ENCODE results near the gene CXorf58.
"Not testable (repeated sequence)": the region's sequence is repeated elsewhere in the genome, so short reads cannot be mapped to it uniquely, and the experiment has no call there.

The CXorf58 gene

DNA sequence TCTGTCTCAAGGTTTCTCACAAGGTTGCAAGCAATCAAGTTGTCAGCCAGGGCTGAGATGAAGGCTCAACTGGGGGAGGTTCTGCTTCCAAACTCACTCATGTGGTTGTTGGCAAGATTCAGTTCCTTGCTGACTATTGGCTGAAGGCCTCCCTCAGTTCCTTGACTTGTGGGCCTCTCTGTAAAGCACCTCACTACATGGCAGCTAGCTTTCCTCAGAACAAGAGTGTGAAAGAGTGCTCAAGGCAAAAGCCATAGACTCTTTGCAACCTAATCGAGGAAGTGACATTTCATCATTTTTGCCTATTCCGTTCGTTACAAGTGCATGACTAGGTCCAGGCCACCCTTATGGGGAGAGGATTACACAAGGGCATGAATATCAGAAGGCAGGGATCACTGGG is 52.0 kb downstream of the CXorf58 start:
- no peak for DNase-seq

DNA sequence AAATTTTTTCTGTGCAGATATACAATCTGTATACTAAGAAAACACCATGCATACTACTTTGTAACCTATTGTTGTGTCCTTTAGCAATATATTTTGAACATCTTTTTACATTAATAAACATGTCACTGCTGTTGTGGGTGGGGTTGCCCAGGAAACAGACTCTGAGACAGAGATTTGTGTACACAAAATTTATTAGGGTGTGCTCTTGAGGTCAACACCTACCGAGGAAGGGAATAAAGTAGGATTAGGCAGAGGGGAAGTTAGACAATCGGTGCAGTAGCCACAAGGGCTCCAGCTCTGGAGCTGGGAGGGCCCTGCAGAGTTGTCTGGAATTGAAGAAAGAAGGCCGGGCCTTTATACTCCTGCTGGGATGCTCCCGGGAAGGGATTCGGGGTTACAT is 56.4 kb downstream of the CXorf58 start:
- DNase-seq = no peak

DNA sequence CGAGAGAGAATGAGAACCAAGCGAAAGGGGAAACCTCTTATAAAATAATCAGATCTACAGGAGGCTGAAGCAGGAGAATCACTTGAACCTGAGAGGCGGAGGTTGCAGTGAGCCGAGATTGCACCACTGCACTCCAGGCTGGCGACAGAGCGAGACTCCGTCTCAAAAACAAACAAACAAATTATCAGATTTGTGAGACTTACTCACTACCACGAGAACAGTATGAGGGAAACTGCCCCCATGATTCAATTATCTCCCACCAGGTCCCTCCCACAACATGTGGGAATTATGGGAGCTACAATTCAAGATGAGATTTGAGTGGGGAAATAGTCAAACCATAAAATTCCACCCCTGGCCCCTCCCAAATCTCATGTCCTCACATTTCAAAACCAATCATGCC is 57.8 kb downstream of the CXorf58 start:
- DNase-seq = not testable (repeated sequence)

- no peak for DNase-seq
Observed at GRCh38 chrX:23978491-23978890, 70.7 kb downstream of the CXorf58 start.

GRCh38 chrX:23980011-23980441 is 72.2 kb downstream of the CXorf58 start:
- DNase-seq = no peak

GRCh38 chrX:23981222-23981621 is 73.4 kb downstream of the CXorf58 start:
- no peak for DNase-seq

DNA sequence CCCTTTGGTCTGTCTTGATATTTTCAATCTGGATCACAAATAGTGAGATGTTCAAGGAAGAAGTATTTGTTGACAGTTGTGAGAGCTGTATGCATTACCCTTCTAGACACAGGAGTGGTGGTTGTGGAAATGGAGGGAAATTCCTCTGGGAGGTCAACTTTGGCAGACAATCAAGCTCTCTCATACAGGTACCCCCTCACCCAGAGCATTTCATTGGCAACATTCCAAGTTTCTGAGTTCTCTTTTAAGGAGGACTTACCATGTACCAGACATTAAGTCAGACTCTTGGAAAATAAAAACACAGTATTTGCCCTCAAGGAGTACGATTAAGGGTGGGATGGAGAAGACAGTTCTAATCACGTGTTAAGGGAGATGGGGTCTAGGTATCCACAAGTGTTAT is 73.9 kb downstream of the CXorf58 start:
- DNase-seq = no peak

DNA sequence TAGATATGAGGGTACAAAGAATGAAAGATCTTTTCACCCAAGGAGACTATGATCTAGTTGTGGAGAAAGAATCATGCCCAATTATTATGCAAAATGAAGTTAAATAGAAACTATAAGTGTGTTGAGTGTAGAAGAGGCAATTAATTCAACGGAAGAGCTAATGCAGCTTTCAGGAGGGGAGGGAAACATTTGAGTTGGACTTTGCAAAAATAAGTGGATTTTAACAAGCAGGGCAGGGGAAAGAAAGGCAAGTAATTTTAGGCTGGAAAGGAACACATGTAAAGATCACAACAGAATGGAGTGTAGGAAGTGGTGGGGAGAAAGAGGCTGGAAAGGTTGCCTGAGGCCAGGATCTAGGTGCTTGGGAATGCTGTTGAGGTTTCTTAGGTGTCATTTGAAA is 75.1 kb downstream of the CXorf58 start:
- no peak for DNase-seq

Data from CD4-positive, alpha-beta T cell treated with Interleukin-10 for 1 hour (primary cell).